Measurements from ENCODE around the gene DAPK1. TPM values are rescaled to one million over a fixed set of nuclear protein-coding genes. Genes with fewer than 3 reads are reported as not detected.

Gene DAPK1
- total and polyA plus RNA-seq, 11 donors, result 1.0 to 52.5 (median 2.3) TPM

- intact Hi-C loops (cut with DNase I), result loop anchor here (1.0 to 10.0 kb wide), 6 partner anchors 168 to 1248 kb away; partner anchors contain the start of gene DAPK1 (in 1 of the 10)
- Histone ChIP-seq H3K9me3 (peaks cover 0 to 8% (median 5%) of the 10 kb centered on the region in 12 donors), H3K4me3 (no peak overlapping the region), H3K27me3 (peaks cover 0 to 5% (median 0%) of the 10 kb centered on the region in 9 donors), H3K36me3 (peaks cover 0 to 6% (median 0%) of the 10 kb centered on the region in 9 donors), H3K4me1 (no peaks in the 10 kb centered on the region), H3K27ac (no peak overlapping the region)
- DNase-seq, result peak; percentile 59 to 86 (median 67)
- WGBS, 4 donors, result 65 to 72% (median 71%) methylated on average over 11 of the region's 11 CpGs
- TF ChIP-seq, protein P1, sequence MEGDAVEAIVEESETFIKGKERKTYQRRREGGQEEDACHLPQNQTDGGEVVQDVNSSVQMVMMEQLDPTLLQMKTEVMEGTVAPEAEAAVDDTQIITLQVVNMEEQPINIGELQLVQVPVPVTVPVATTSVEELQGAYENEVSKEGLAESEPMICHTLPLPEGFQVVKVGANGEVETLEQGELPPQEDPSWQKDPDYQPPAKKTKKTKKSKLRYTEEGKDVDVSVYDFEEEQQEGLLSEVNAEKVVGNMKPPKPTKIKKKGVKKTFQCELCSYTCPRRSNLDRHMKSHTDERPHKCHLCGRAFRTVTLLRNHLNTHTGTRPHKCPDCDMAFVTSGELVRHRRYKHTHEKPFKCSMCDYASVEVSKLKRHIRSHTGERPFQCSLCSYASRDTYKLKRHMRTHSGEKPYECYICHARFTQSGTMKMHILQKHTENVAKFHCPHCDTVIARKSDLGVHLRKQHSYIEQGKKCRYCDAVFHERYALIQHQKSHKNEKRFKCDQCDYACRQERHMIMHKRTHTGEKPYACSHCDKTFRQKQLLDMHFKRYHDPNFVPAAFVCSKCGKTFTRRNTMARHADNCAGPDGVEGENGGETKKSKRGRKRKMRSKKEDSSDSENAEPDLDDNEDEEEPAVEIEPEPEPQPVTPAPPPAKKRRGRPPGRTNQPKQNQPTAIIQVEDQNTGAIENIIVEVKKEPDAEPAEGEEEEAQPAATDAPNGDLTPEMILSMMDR (IDR thresholded peaks at IDR 0.05), result peak; percentile 65 to 84 (median 74)
- TF ChIP-seq POLR2A (IDR thresholded peaks at IDR 0.05), result no peak
- peak; percentile 58 to 89 (median 72) for ATAC-seq
These were observed 165.3 kb downstream of the DAPK1 start for GRCh38 chr9:87662808-87663528.

- WGBS, 4 donors, result 86 to 91% (median 90%) methylated on average over 6 of the region's 6 CpGs
- H3K4me3 ChIP-seq, result no peak overlapping the region
- TF ChIP-seq POLR2A (IDR thresholded peaks at IDR 0.05), result no peak
- TF ChIP-seq, protein P1 (IDR thresholded peaks at IDR 0.05), result no peak
- H3K4me1 ChIP-seq, result no peaks in the 10 kb centered on the region
- intact Hi-C loops (cut with DNase I), result loop anchor here (1.0 to 10.0 kb wide), 6 partner anchors 169 to 1249 kb away; partner anchors contain the start of gene DAPK1 (in 1 of the 10)
- H3K36me3 ChIP-seq, result peaks cover 0 to under 1% (median 0%) of the 10 kb centered on the region in 9 donors
- peaks cover 0 to 5% (median 0%) of the 10 kb centered on the region in 9 donors for H3K27me3 ChIP-seq
- no peak overlapping the region for H3K27ac ChIP-seq
- ATAC-seq (peak in 1 of 4 donors; percentile 23), DNase-seq (no peak)
- peaks cover 0 to 8% (median 5%) of the 10 kb centered on the region in 12 donors for H3K9me3 ChIP-seq
These were observed 165.9 kb downstream of the DAPK1 start for GRCh38 chr9:87663556-87663955.

DNA sequence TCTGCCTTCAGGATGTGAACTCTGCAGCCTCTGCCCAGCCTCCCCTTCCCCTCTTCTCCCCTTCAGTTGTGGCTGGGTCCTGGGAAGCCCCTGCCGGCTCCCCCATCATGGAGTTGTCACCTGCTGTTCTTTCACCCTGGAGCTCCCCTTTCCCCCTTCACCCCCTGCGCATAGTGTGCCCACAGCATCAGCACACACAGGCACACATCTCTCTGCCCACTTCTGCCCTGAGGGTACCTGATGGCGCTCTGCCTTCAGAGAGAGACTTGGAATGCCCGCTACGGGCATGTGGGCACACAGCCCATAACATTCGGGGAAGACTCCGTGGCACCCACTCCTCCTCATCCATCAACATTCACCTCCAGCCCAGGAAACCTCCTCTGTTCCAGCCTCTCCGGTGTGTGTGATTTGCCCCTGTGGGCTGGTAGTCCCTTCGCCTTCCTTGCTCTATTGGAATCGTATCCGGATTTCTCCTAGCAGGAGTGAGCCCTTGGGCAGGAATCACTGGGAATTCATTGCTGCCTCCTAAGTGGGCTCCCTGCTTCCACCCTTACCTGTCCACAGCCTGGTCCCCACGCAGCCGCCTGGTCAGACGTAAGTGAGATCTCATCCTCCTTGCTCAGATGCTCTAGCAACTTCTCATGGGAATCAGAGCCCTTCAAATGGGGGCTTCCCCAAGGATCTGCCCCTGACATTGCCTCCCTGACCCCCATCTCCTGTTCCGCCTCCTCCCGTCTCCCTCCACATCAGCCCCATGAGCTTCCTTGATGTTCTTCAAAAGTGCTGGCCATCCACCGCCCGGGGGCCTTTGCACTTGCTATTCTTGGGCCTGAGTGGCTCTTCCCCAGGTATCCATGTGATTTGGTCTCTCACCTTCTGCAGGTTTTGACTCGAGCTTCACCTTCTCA lies 166.7 kb downstream of the DAPK1 start:
- H3K9me3 ChIP-seq, result peaks cover 0 to 8% (median 5%) of the 10 kb centered on the region in 12 donors
- 92 to 94% (median 93%) methylated on average over 19 of the region's 19 CpGs for WGBS, 4 donors
- intact Hi-C loops (cut with DNase I), result loop anchor here in 7 of 10 donors (5.0 to 10.0 kb wide), 4 partner anchors 170 to 1250 kb away; partner anchors contain the start of gene DAPK1 (in 1 of the 7)
- no peak for DNase-seq
- H3K4me3 ChIP-seq, result no peak overlapping the region
- no peak overlapping the region for H3K27ac ChIP-seq
- TF ChIP-seq, protein P1 (IDR thresholded peaks at IDR 0.05), result no peak
- no peak for TF ChIP-seq POLR2A (IDR thresholded peaks at IDR 0.05)
- H3K36me3 ChIP-seq, result no peaks in the 10 kb centered on the region
- no peaks in the 10 kb centered on the region for H3K4me1 ChIP-seq
- H3K27me3 ChIP-seq, result peaks cover 0 to 5% (median 0%) of the 10 kb centered on the region in 9 donors
- ATAC-seq, result peak in 1 of 4 donors; percentile 27
